Endothelial cell of umbilical vein (primary cell): ENCODE data around the gene SP100. TPM values are rescaled to one million over a fixed set of nuclear protein-coding genes. Genes with fewer than 3 reads are reported as not detected.

Experiments used
- BruUV-seq: library from RNA; stranded (reverse); fragments of 400-500 nt; replicated peaks from 2 replicates; lab custom pipeline; 2021; lab: Mats Ljungman, UMichigan
- CTCF ChIA-PET: fragments of 300-600, 350-600 bp; sonication (Branson Sonifier 250); formaldehyde crosslinking; loops from one replicate; lab custom pipeline; 2021; ENCODE audit warnings: antibody characterized with exemption, inconsistent platforms; lab: Charles Lee
- POLR2A ChIA-PET: fragments of 300-600, 350-600 bp; sonication (Branson Sonifier 250); formaldehyde crosslinking; loops from one replicate; lab custom pipeline; 2021; ENCODE audit warnings: antibody characterized with exemption, inconsistent platforms; lab: Charles Lee
- DNase-seq: peaks from one replicate; pipeline ENCODE4 v3.0.0-alpha.2; 2011; ENCODE audit warnings: low read depth, low spot score
- FAIRE-seq: peaks from 2 replicates; lab custom pipeline; 2011; peaks lifted over from hg19 to GRCh38; lab: Jason Lieb, UNC
- H2AFZ ChIP-seq: 2 replicates; pipeline ENCODE4 v1.6.0; 2012; ENCODE audit warnings: low read depth, low read length, control low read depth, inconsistent platforms
- H3K27ac ChIP-seq: 2 replicates; pipeline ENCODE4 v1.5.1; 2011; ENCODE audit warnings: low read depth, mild to moderate bottlenecking, control low read depth, low read length, moderate library complexity; ENCODE audit not compliant: insufficient read depth
- H3K27me3 ChIP-seq, 2 experiments: 2 replicates each; pipeline versions ENCODE4 v1.6.0 to v1.6.1; 2011; ENCODE audit warnings: low read length in 2 of 2, mixed read lengths in 1 of 2; ENCODE audit not compliant: control insufficient read depth in 2 of 2, insufficient read depth in 2 of 2
- H3K36me3 ChIP-seq, 2 experiments: 2 replicates in 1 of 2; 3 replicates in 1 of 2; pipeline ENCODE4 v1.5.1; 2011; ENCODE audit warnings: low read length in 2 of 2, mild to moderate bottlenecking in 1 of 2, moderate library complexity in 1 of 2; ENCODE audit not compliant: control insufficient read depth in 2 of 2, insufficient read depth in 2 of 2; ENCODE audit errors: extremely low read depth in 1 of 2
- H3K4me1 ChIP-seq: 3 replicates; pipeline ENCODE4 v1.5.1; 2011; ENCODE audit warnings: mild to moderate bottlenecking, low read length; ENCODE audit not compliant: control insufficient read depth, insufficient read depth; ENCODE audit errors: extremely low read depth
- H3K4me2 ChIP-seq: 2 replicates; pipeline ENCODE4 v1.6.1; 2011; ENCODE audit warnings: low read length, control low read depth, mixed read lengths; ENCODE audit not compliant: insufficient read depth
- H3K4me3 ChIP-seq, 3 experiments: fragments of 200-600 bp in 1 of 3; sonication (generic), shearing (Covaris generic) in 1 of 3; replicated peaks in 1 of 3; 2 replicates each; pipeline ENCODE4 v1.5.1; 2011 to 2016; ENCODE audit warnings: control low read depth in 3 of 3, low read length in 3 of 3, mild to moderate bottlenecking in 2 of 3, inconsistent platforms in 1 of 3, low read depth in 1 of 3, moderate library complexity in 1 of 3; ENCODE audit not compliant: insufficient read depth in 1 of 3
- H3K79me2 ChIP-seq: 2 replicates; pipeline ENCODE4 v1.6.0; 2012; ENCODE audit warnings: low read length, inconsistent platforms; ENCODE audit not compliant: control insufficient read depth, insufficient read depth
- H3K9ac ChIP-seq: replicated peaks from 2 replicates; pipeline ENCODE3; 2011; ENCODE audit warnings: low read length, control low read depth; ENCODE audit not compliant: insufficient read depth; ENCODE audit errors: extremely low read depth
- H3K9me1 ChIP-seq: replicated peaks from 3 replicates; pipeline ENCODE4 v1.6.0; 2011; ENCODE audit warnings: mild to moderate bottlenecking, low read length; ENCODE audit not compliant: control insufficient read depth, insufficient read depth; ENCODE audit errors: extremely low read depth
- H3K9me3 ChIP-seq: replicated peaks from 2 replicates; pipeline ENCODE4 v1.5.1; 2012; ENCODE audit warnings: low read length, inconsistent platforms; ENCODE audit not compliant: control insufficient read depth, insufficient read depth
- H4K20me1 ChIP-seq: replicated peaks from 2 replicates; pipeline ENCODE3; 2011; ENCODE audit warnings: mild to moderate bottlenecking, low read length; ENCODE audit not compliant: control insufficient read depth, insufficient read depth; ENCODE audit errors: extremely low read depth
- CTCF ChIP-seq, 2 donors: IDR thresholded peaks; 1 replicate in 1 of 2; 2 replicates in 1 of 2; pipeline ENCODE4 v1.5.1; 2011; ENCODE audit warnings: low read length in 2 of 2, mild to moderate bottlenecking in 2 of 2, moderate library complexity in 2 of 2, control low read depth in 1 of 2, inconsistent platforms in 1 of 2, low read depth in 1 of 2; ENCODE audit not compliant: insufficient read depth in 1 of 2; ENCODE audit errors: extremely low read depth in 1 of 2
- EZH2 ChIP-seq: IDR thresholded peaks from 2 replicates; pipeline ENCODE4 v1.6.1; 2012; ENCODE audit warnings: borderline replicate concordance, low read depth, mild to moderate bottlenecking, moderate library complexity, low read length, inconsistent platforms; ENCODE audit not compliant: severe bottlenecking
- FOS ChIP-seq: IDR thresholded peaks from 2 replicates; pipeline ENCODE4 v1.6.1; 2011; ENCODE audit warnings: mild to moderate bottlenecking, low read length, moderate library complexity, borderline replicate concordance; ENCODE audit not compliant: insufficient read depth
- GATA2 ChIP-seq: IDR thresholded peaks from 2 replicates; pipeline ENCODE4 v1.7.0; 2011; ENCODE audit warnings: low read depth, mild to moderate bottlenecking, moderate library complexity, mixed read lengths, low read length; ENCODE audit not compliant: insufficient read length, insufficient read depth
- JUN ChIP-seq: IDR thresholded peaks from 2 replicates; pipeline ENCODE4 v1.6.1; 2011; ENCODE audit warnings: borderline replicate concordance, low read depth; ENCODE audit not compliant: insufficient read length, insufficient read depth
- MAX ChIP-seq: IDR thresholded peaks from 2 replicates; pipeline ENCODE4 v1.6.1; 2011; ENCODE audit not compliant: insufficient read depth, insufficient read length
- MYC ChIP-seq: IDR thresholded peaks from one replicate; pipeline ENCODE4 v1.6.1; 2011; ENCODE audit warnings: mild to moderate bottlenecking, low read depth, low read length
- POLR2A ChIP-seq: IDR thresholded peaks from 2 replicates; pipeline ENCODE4 v1.6.1; 2012; ENCODE audit warnings: low read depth, mild to moderate bottlenecking, control low read depth, low read length
- POLR2AphosphoS5 ChIP-seq: IDR thresholded peaks from 2 replicates; pipeline ENCODE4 v1.6.1; 2012; ENCODE audit warnings: low read depth, mild to moderate bottlenecking, control low read depth, low read length, moderate library complexity; ENCODE audit not compliant: insufficient read depth
- dilution Hi-C: fragments of 300-500 bp; cut with MboI; formaldehyde crosslinking; loops from one replicate; pipeline ENCODE4 v1.15.0; 2019; ENCODE audit warnings: low sequenced_read_pairs; ENCODE audit not compliant: extremely low pct_ligation_motif_present
- intact Hi-C: fragments of 100-400 bp; cut with micrococcal nuclease; formaldehyde crosslinking; loops from one replicate; pipeline ENCODE4 v1.10.0; 2022
- polyA plus RNA-seq, 4 experiments: library from polyadenylated mRNA; depleted of rRNA in 3 of 4; stranded (reverse) in 3 of 4; unstranded in 1 of 4; fragments of >200 nt; gene quantifications; 2 replicates each; pipeline versions ENCODE4 v1.2.1 to v1.2.3, GENCODE V29; 2011 to 2012; ENCODE audit warnings: missing spikeins in 1 of 4
- total RNA-seq: library from RNA; stranded (reverse); gene quantifications from 2 replicates; pipeline ENCODE4 v1.2.3, GENCODE V29; 2021

SP100 gene
- total and polyA plus RNA-seq, 2 donors (not counting 3 experiments of a cell fraction or from before 2014, with no cell fraction given), result 33.7 to 108 TPM

- TF ChIP-seq POLR2AphosphoS5 (no peak), GATA2 (no peak)
- intact Hi-C loops (no loop called here), dilution Hi-C loops (no loop called here)
- H3K79me2 ChIP-seq, result no peaks in the 10 kb centered on the region
- POLR2A ChIA-PET, result no interaction called here
- CTCF ChIA-PET, result no interaction called here
- no peaks in the 10 kb centered on the region for H3K4me1 ChIP-seq
- H3K27ac ChIP-seq, result no peak overlapping the region
- H3K9me3 ChIP-seq, result no peaks in the 10 kb centered on the region
- H3K27me3 ChIP-seq, result no peaks in the 10 kb centered on the region
- no peak for FAIRE-seq
- no peak for DNase-seq
- no peaks in the 10 kb centered on the region for H4K20me1 ChIP-seq
- H3K9me1 ChIP-seq, result no peaks in the 10 kb centered on the region
- H3K4me2 ChIP-seq, result no peak overlapping the region
- H3K36me3 ChIP-seq, result no peaks in the 10 kb centered on the region
- H3K9ac ChIP-seq, result no peak overlapping the region
- no TSS peak for BruUV-seq
- no peak overlapping the region for H3K4me3 ChIP-seq
- no peak overlapping the region for H2AFZ ChIP-seq
These were observed 124.3 kb downstream of the SP100 start for GRCh38 chr2:230540332-230540731.

GRCh38 chr2:230541934-230542380 lies 126.0 kb downstream of the SP100 start:
- BruUV-seq, result no TSS peak
- CTCF ChIA-PET, result interaction anchor here (0.6 kb wide), 1 partner anchor 69 kb away, joined by 3 read pairs; no protein-coding TSS in a partner anchor
- POLR2A ChIA-PET, result no interaction called here
- no peak overlapping the region for H3K4me3 ChIP-seq
- dilution Hi-C loops, result no loop called here
- DNase-seq, result no peak
- no peak overlapping the region for H3K4me2 ChIP-seq
- H3K27me3 ChIP-seq, result no peaks in the 10 kb centered on the region
- no peak overlapping the region for H3K27ac ChIP-seq
- H2AFZ ChIP-seq, result no peak overlapping the region
- H3K9me1 ChIP-seq, result no peaks in the 10 kb centered on the region
- intact Hi-C loops, result no loop called here
- H3K36me3 ChIP-seq, result no peaks in the 10 kb centered on the region
- H4K20me1 ChIP-seq, result no peaks in the 10 kb centered on the region
- TF ChIP-seq POLR2AphosphoS5, result no peak
- no peak for TF ChIP-seq POLR2A
- no peak for TF ChIP-seq EZH2
- TF ChIP-seq MAX, result no peak
- no peak for TF ChIP-seq GATA2
- no peak for TF ChIP-seq FOS
- TF ChIP-seq JUN, result no peak
- TF ChIP-seq MYC, result no peak
- TF ChIP-seq CTCF (IDR thresholded peaks at IDR 0.05; ENCODE audit: extremely low read depth in 1 of 2, insufficient read depth in 1 of 2, low read depth in 1 of 2, low read length in 2 of 2), result no peak
- H3K9ac ChIP-seq, result no peak overlapping the region
- no peaks in the 10 kb centered on the region for H3K79me2 ChIP-seq
- no peaks in the 10 kb centered on the region for H3K9me3 ChIP-seq
- FAIRE-seq, result peak; percentile 12
- no peaks in the 10 kb centered on the region for H3K4me1 ChIP-seq
